Measurements from ENCODE around the gene P2RX6. TPM values are rescaled to one million over a fixed set of nuclear protein-coding genes. Genes with fewer than 3 reads are reported as not detected.

Gene P2RX6
- total RNA-seq, 6 donors from 2014 or later, result 0.39 to 22.0 (median 0.65) TPM

DNA sequence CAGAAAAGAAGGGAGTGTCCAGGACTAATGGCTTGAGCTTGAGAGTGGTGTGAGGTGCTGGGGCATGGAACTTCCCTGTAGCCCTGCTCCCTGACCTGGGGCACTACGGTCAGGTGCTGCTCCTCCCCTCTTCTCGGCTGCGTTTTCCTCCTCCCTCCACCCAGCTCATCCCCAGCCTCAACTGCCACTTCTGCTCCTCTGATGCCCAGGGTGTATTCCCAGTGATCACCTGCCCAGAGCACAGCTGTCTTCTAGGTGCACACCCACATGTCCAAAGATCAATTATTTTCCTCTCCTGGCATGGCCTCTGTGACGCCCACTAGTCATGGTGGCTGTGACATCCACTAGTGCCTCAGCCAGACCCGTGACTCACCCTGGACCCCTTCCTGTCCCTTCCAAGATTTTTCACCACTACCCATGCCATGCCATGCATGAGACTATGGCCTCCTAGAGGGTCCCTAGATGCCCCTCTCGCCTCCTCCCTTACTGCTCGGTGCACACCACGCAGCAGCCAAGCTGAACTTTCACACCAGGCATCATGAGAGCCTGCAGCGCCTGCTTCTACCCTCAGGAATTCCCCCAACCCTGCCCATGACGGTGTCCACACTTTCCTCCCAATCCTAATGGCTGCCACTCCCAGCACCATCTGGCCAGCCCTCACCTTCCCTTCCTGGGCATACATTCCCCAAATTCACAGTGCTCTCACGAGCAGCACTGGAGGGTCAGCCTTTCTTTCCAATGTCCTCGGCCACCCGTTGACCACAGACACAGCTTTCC is 1.9 kb downstream of the P2RX6 start:
- ATAC-seq (ENCODE audit: low FRiP score in 2 of 2), result no peak
- 86 to 88% methylated on average over 13 of the region's 13 CpGs for WGBS, 2 donors

DNA sequence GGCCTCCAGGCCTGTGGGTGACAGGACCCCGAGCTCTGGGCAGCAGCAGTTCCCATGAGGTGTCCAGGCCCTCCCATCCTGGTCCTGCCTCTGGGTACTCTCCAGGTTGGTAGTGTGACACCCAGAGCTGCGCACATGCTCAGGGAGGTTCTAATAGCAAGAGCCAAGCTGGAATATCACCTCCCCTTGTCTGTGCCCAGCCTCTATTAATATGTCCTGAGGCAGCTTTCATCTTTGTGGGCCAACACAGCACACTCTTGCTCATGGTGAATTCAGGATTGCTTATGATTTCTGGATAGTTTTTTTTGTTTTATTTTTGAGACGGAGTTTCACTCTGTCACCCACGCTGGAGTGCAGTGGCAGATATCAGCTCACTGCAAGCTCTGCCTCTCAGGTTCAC is 3.3 kb downstream of the P2RX6 start:
- H3K4me1 ChIP-seq, result peaks cover 22 to 27% (median 23%) of the 10 kb centered on the region in 4 donors
- no peak for ATAC-seq (ENCODE audit: low FRiP score in 2 of 2)
- TF ChIP-seq POLR2AphosphoS5 (IDR thresholded peaks at IDR 0.05) (no peak), CTCF (IDR thresholded peaks at IDR 0.05) (no peak), EP300 (IDR thresholded peaks at IDR 0.05) (no peak), POLR2A (IDR thresholded peaks at IDR 0.05) (no peak)
- DNase-seq, result no peak
- no peaks in the 10 kb centered on the region for H3K9me3 ChIP-seq
- H3K27ac ChIP-seq, result no peak overlapping the region
- H3K36me3 ChIP-seq, result no peaks in the 10 kb centered on the region
- no peaks in the 10 kb centered on the region for H3K27me3 ChIP-seq
- WGBS, 2 donors, result 92 to 93% methylated on average over 4 of the region's 4 CpGs
- no peak overlapping the region for H3K4me3 ChIP-seq

More for the DNA sequence above, 1.9 kb downstream of the P2RX6 start:
- Histone ChIP-seq H3K4me3 (no peak overlapping the region), H3K9me3 (no peaks in the 10 kb centered on the region), H3K27me3 (no peaks in the 10 kb centered on the region), H3K27ac (no peak overlapping the region), H3K36me3 (no peaks in the 10 kb centered on the region), H3K4me1 (peaks cover 22 to 27% (median 23%) of the 10 kb centered on the region in 4 donors)
- DNase-seq, result no peak
- TF ChIP-seq CTCF (IDR thresholded peaks at IDR 0.05) (no peak), EP300 (IDR thresholded peaks at IDR 0.05) (no peak), POLR2A (IDR thresholded peaks at IDR 0.05) (no peak), POLR2AphosphoS5 (IDR thresholded peaks at IDR 0.05) (no peak)

DNA sequence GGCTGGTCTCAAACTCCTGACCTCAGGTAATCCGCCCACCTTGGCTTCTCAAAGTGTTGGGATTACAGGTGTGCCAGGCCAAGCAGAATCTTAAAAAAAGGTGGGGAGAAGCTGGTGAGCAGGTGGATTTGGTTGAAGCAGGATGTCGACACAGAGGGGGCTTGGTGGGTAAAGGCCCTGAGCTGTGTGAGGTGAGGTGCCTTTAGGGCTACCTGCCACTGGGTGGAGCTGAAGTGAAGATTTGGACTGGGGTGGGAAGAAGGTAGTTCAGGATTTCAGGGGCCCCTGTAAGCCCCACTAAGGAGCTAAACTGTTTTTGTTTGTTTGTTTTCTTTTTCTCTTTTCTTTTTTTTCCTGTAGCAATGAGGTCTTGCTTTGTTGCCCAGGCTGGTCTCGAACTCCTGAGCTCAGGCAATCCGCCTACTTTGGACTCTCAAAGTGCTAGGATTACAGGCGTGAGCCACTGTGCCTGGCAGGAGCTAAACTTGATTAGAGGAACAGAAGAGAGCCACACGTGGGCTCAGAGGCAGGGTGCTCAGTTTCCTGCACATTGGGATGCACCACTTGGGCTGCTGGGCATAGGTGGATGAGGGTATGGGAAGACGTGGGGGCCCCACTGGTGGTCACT is 6.0 kb downstream of the P2RX6 start:
- no peak for DNase-seq
- no peak overlapping the region for H3K27ac ChIP-seq
- H3K27me3 ChIP-seq, result no peaks in the 10 kb centered on the region
- peaks cover 0 to 2% (median under 1%) of the 10 kb centered on the region in 4 donors for H3K4me1 ChIP-seq
- H3K9me3 ChIP-seq, result no peaks in the 10 kb centered on the region
- ATAC-seq (ENCODE audit: low FRiP score in 2 of 2), result no peak
- WGBS, 2 donors, result 62 to 64% methylated on average over 7 of the region's 7 CpGs
- no peak overlapping the region for H3K4me3 ChIP-seq
- H3K36me3 ChIP-seq, result no peaks in the 10 kb centered on the region
- TF ChIP-seq POLR2A (IDR thresholded peaks at IDR 0.05) (no peak), POLR2AphosphoS5 (IDR thresholded peaks at IDR 0.05) (no peak), CTCF (IDR thresholded peaks at IDR 0.05) (peak in 1 of 6 experiments; percentile 14), EP300 (IDR thresholded peaks at IDR 0.05) (no peak)

DNA sequence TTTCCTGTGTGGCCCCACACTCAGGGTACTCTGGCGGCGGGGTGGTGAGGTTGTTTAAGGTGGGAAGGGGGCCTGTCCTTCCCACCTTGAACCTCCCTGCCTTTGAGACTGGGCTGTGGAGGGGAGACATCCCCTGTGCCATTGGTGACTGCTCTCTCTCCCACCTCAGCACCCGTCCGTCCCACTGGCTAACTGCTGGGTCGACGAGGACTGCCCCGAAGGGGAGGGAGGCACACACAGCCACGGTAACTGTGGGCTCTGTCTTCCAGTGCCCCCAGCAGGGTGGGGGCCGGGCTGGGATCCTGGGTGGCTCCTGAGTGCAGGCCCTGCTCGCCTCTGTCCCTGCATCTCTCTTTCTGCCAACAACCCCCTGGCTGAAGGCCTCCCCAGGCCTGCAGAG is 7.5 kb downstream of the P2RX6 start:
- no peaks in the 10 kb centered on the region for H3K27me3 ChIP-seq
- DNase-seq (peak in 1 of 2 donors; percentile 45), ATAC-seq (ENCODE audit: low FRiP score in 2 of 2) (no peak)
- WGBS, 2 donors, result 81 to 84% methylated on average over 8 to 10 of the region's 10 CpGs
- H3K9me3 ChIP-seq, result no peaks in the 10 kb centered on the region
- no peak overlapping the region for H3K4me3 ChIP-seq
- H3K27ac ChIP-seq, result no peak overlapping the region
- H3K4me1 ChIP-seq, result peaks cover 0 to 3% (median 0%) of the 10 kb centered on the region in 4 donors
- TF ChIP-seq POLR2A (IDR thresholded peaks at IDR 0.05) (no peak), EP300 (IDR thresholded peaks at IDR 0.05) (no peak)
- H3K36me3 ChIP-seq, result no peaks in the 10 kb centered on the region

DNA sequence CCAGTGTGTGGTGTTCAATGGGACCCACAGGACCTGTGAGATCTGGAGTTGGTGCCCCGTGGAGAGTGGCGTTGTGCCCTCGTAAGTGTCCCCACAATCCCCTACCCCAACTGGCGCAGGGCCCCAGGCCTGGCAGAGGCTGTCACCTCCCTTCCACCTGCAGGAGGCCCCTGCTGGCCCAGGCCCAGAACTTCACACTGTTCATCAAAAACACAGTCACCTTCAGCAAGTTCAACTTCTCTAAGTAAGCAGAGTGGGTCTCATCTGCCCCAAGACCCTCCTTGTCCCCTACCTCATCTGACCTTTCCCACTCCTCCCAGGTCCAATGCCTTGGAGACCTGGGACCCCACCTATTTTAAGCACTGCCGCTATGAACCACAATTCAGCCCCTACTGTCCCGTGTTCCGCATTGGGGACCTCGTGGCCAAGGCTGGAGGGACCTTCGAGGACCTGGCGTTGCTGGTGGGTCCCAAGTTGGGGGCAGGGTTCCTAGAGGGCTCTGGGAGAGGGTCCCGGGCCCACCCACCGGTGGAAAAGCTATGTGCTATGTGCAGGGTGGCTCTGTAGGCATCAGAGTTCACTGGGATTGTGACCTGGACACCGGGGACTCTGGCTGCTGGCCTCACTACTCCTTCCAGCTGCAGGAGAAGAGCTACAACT is 8.1 kb downstream of the P2RX6 start:
- TF ChIP-seq POLR2AphosphoS5 (IDR thresholded peaks at IDR 0.05) (no peak), CTCF (IDR thresholded peaks at IDR 0.05) (no peak), EP300 (IDR thresholded peaks at IDR 0.05) (no peak), POLR2A (IDR thresholded peaks at IDR 0.05) (no peak)
- Histone ChIP-seq H3K9me3 (no peaks in the 10 kb centered on the region), H3K36me3 (no peaks in the 10 kb centered on the region), H3K27ac (no peak overlapping the region), H3K4me1 (peaks cover 0 to 6% (median 0%) of the 10 kb centered on the region in 4 donors), H3K27me3 (no peaks in the 10 kb centered on the region), H3K4me3 (no peak overlapping the region)
- DNase-seq (no peak), ATAC-seq (ENCODE audit: low FRiP score in 2 of 2) (no peak)
- 84 to 93% methylated on average over 6 to 13 of the region's 13 CpGs for WGBS, 2 donors
